Transverse colon (tissue), 4 donors: ENCODE results near the gene PTPDC1. TPM values are rescaled to one million over a fixed set of nuclear protein-coding genes. Genes with fewer than 3 reads are reported as not detected.

Source experiments
- DNase-seq: peaks from one replicate; pipeline ENCODE4 v3.0.0-alpha.2; 2019
- H3K27ac ChIP-seq, 4 donors: fragments of 200-600 bp; sonication (generic); 2 replicates each; pipeline ENCODE4 v1.5.1; 2016 to 2018; ENCODE audit warnings: inconsistent platforms in 4 of 4
- H3K27me3 ChIP-seq: fragments of 200-600 bp; sonication (generic); 2 replicates; pipeline ENCODE4 v1.5.1; 2017; ENCODE audit warnings: inconsistent platforms
- H3K36me3 ChIP-seq, 4 donors: fragments of 200-600 bp; sonication (generic); 2 replicates each; pipeline ENCODE4 v1.5.1; 2017 to 2019; ENCODE audit warnings: inconsistent platforms in 4 of 4
- H3K4me1 ChIP-seq, 4 donors: fragments of 200-600 bp; sonication (generic); 2 replicates each; pipeline ENCODE4 v1.5.1; 2017 to 2020; ENCODE audit warnings: inconsistent platforms in 4 of 4
- H3K4me3 ChIP-seq, 4 donors: fragments of 200-600 bp; sonication (generic); 1 replicate in 1 of 4; 2 replicates in 3 of 4; pipeline versions ENCODE4 v1.5.1 to v1.6.1; 2017 to 2019; ENCODE audit warnings: inconsistent platforms in 4 of 4
- H3K9me3 ChIP-seq, 2 donors: fragments of 200-600 bp; sonication (generic); 2 replicates each; pipeline ENCODE4 v1.5.1; 2017 to 2019; ENCODE audit warnings: inconsistent platforms in 2 of 2
- CTCF ChIP-seq, 5 experiments: fragments of 200-600 bp in 3 of 5; fragments of 450-650 bp in 2 of 5; sonication (generic) in 3 of 5; IDR thresholded peaks; 1 replicate in 2 of 5; 2 replicates in 3 of 5; pipeline ENCODE4 v1.5.1; 2016 to 2017; ENCODE audit warnings: antibody characterized with exemption in 5 of 5, inconsistent platforms in 3 of 5, mild to moderate bottlenecking in 2 of 5, moderate library complexity in 1 of 5
- EP300 ChIP-seq: sonication (generic); formaldehyde crosslinking; IDR thresholded peaks from one replicate; pipeline ENCODE4 v1.6.1; 2017; ENCODE audit warnings: antibody characterized with exemption, low read depth
- POLR2A ChIP-seq: fragments of 450-650 bp; IDR thresholded peaks from one replicate; pipeline ENCODE4 v1.6.1; 2016; ENCODE audit warnings: antibody characterized with exemption, mild to moderate bottlenecking, moderate library complexity
- POLR2AphosphoS5 ChIP-seq, 3 donors: sonication (generic); formaldehyde crosslinking; IDR thresholded peaks; one replicate each; pipeline ENCODE4 v1.6.1; 2016; ENCODE audit warnings: antibody characterized with exemption in 3 of 3
- WGBS, 2 donors: methylation state at CpG; one replicate each; pipeline ENCODE4 v1.1.5; 2018; ENCODE audit warnings: low coverage in 1 of 2; 5-methylcytosine and 5-hydroxymethylcytosine counted together
- in situ Hi-C, 4 donors: fragments of 200-750 bp; cut with MboI; loops; one replicate each; pipeline versions ENCODE4 v1.15.0 to v1.15.1; 2017; ENCODE audit warnings: low sequenced_read_pairs in 3 of 4, low pct_ligation_motif_present in 1 of 4, low pct_unique_long_range_greater_than_20kb in 1 of 4
- intact Hi-C: fragments of 100-400 bp; cut with DNase I; formaldehyde crosslinking; loops from one replicate; pipeline ENCODE4 v1.15.1; 2023; ENCODE audit warnings: low total_unique reads
- total RNA-seq, 4 donors: library from RNA; depleted of rRNA; stranded (reverse); fragments of >200 nt; gene quantifications; one replicate each; pipeline ENCODE4 v1.1.0, GENCODE V29; 2016

PTPDC1 gene
- total RNA-seq, 4 donors from 2014 or later, result 11.2 to 25.1 (median 16.0) TPM

- intact Hi-C loops (no loop called here), in situ Hi-C loops (no loop called here)
- peak overlapping the region in 1 of 4 donors; percentile 4 for H3K27ac ChIP-seq
- no peak for DNase-seq
- TF ChIP-seq POLR2AphosphoS5 (IDR thresholded peaks at IDR 0.05) (peak in 1 of 3 donors; percentile 44), POLR2A (no peak), CTCF (IDR thresholded peaks at IDR 0.05) (no peak), EP300 (no peak)
- H3K9me3 ChIP-seq, result peaks cover 8 to 14% of the 10 kb centered on the region in 2 donors
- 69 to 82% methylated on average over 2 of the region's 2 CpGs for WGBS, 2 donors
- no peak overlapping the region for H3K4me3 ChIP-seq
- H3K4me1 ChIP-seq, result peaks cover 0 to 11% (median 5%) of the 10 kb centered on the region in 4 donors
- H3K27me3 ChIP-seq, result no peaks in the 10 kb centered on the region
- no peaks in the 10 kb centered on the region for H3K36me3 ChIP-seq
These were observed 29.5 kb upstream of the PTPDC1 start for GRCh38 chr9:94054716-94055115.

GRCh38 chr9:94056442-94056974 is 27.8 kb upstream of the PTPDC1 start:
- in situ Hi-C loops (no loop called here), intact Hi-C loops (no loop called here)
- Histone ChIP-seq H3K4me1 (peaks cover 0 to 11% (median 5%) of the 10 kb centered on the region in 4 donors), H3K27me3 (no peaks in the 10 kb centered on the region), H3K27ac (peak overlapping the region in 3 of 4 donors; percentile 4 to 26 (median 24)), H3K4me3 (no peak overlapping the region), H3K36me3 (peaks cover 0 to 2% (median 0%) of the 10 kb centered on the region in 4 donors), H3K9me3 (peaks cover 1 to 7% of the 10 kb centered on the region in 2 donors)
- WGBS, 2 donors, result 45 to 52% methylated on average over 2 to 3 of the region's 3 CpGs
- TF ChIP-seq POLR2AphosphoS5 (IDR thresholded peaks at IDR 0.05), result peak in 1 of 3 donors; percentile 16
- no peak for TF ChIP-seq EP300
- no peak for DNase-seq

- Histone ChIP-seq H3K4me1 (peaks cover 0 to 11% (median 5%) of the 10 kb centered on the region in 4 donors), H3K27me3 (no peaks in the 10 kb centered on the region), H3K4me3 (no peak overlapping the region), H3K9me3 (peaks cover 3 to 13% of the 10 kb centered on the region in 2 donors), H3K27ac (no peak overlapping the region), H3K36me3 (peaks cover 0 to 7% (median 0%) of the 10 kb centered on the region in 4 donors)
- TF ChIP-seq EP300, result no peak
- no peak for TF ChIP-seq CTCF (IDR thresholded peaks at IDR 0.05)
- no peak for DNase-seq
- in situ Hi-C loops (no loop called here), intact Hi-C loops (no loop called here)
- WGBS, 2 donors, result 89 to 100% methylated on average over 1 of the region's 1 CpG
These were observed 26.3 kb upstream of the PTPDC1 start for GRCh38 chr9:94057918-94058317.

GRCh38 chr9:94061864-94062263 is 22.4 kb upstream of the PTPDC1 start:
- Histone ChIP-seq H3K27me3 (no peaks in the 10 kb centered on the region), H3K36me3 (peaks cover 0 to 7% (median 0%) of the 10 kb centered on the region in 4 donors), H3K27ac (no peak overlapping the region), H3K4me3 (no peak overlapping the region), H3K9me3 (peaks cover 3 to 13% of the 10 kb centered on the region in 2 donors), H3K4me1 (peaks cover 0 to 2% (median 0%) of the 10 kb centered on the region in 4 donors)
- WGBS, 2 donors, result 95 to 96% methylated on average over 3 of the region's 3 CpGs
- no peak for TF ChIP-seq CTCF (IDR thresholded peaks at IDR 0.05)
- TF ChIP-seq POLR2AphosphoS5 (IDR thresholded peaks at IDR 0.05), result no peak
- in situ Hi-C loops (loop anchor here in 2 of 4 donors (5.0 to 10.0 kb wide), 3 partner anchors 50 to 155 kb away; no protein-coding TSS in a partner anchor), intact Hi-C loops (no loop called here)
- DNase-seq, result no peak
